GM18520 (cell line): ENCODE data around the gene XXYLT1.

Experiments
- ATAC-seq: cut with Tn5 transposase; IDR thresholded peaks from one replicate; pipeline ENCODE4 v1.9.1; 2021; ENCODE audit not compliant: unreplicated experiment

Gene XXYLT1

DNA sequence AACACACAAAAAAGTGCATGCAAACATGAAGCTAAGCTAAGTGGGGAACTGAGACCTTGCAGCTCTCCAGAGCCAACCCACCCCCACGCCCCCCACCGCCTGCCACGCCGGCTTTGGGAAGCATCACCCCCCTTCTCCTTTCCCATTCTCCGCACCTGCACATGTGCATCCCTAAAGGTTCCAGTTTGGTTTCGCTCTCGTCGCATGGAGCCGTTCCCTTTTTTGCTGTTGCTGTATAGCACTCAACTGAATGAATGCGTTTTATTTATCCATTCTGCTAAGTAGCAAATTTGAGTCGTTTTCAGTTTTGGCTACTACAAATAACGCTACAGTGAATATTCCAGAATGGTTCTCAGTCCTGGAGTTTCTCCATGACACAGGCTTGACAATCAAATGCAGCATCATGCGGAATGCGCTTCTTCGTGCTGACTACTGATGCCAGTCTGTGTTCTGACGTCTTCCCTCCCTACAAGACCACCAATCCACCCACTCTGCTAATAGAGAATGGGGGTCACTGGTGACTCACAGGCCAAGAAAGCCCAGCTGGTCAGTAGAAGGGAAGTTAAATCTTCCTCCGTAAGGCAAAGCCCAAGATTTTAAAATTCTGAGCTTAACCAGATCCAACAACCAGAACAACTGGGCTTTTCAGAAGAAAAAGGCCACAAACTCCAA lies 115.3 kb downstream of the XXYLT1 start:
- ATAC-seq = no peak

DNA sequence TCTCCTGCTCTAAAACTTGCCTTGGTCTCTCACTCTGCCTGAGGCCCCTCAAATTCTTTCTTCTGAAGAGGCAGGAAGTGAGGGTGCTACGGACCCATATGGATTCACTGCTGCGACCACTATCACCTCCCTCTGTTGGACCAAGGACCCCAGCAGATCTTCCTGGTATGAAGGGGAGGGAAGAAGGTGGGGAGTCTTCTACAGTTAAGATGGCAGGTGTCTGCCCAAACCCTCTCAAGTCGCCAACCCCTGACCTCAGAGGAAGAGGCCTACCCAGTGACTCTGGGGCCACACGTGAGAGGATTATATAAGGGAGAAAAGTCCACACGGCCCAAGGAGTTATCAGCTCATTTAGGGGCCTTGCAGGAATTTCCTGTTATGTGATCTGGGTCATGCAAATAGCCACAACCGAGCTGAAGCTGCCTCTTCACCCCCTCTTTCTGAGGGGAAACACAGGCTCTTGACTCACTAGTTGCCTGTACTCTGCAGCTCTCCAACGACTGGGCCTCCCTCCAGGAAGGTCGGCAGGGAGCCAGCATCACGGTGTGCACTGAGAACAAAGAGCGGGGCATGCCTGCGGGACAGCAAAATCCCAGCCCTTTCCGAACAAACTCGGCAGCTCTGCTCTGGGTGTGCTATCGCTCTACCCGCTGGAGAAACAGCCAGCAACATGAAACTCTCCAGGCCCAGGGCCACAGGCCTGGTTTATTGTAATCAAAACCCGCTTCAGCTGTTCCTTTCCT lies 116.0 kb downstream of the XXYLT1 start:
- no peak for ATAC-seq

DNA sequence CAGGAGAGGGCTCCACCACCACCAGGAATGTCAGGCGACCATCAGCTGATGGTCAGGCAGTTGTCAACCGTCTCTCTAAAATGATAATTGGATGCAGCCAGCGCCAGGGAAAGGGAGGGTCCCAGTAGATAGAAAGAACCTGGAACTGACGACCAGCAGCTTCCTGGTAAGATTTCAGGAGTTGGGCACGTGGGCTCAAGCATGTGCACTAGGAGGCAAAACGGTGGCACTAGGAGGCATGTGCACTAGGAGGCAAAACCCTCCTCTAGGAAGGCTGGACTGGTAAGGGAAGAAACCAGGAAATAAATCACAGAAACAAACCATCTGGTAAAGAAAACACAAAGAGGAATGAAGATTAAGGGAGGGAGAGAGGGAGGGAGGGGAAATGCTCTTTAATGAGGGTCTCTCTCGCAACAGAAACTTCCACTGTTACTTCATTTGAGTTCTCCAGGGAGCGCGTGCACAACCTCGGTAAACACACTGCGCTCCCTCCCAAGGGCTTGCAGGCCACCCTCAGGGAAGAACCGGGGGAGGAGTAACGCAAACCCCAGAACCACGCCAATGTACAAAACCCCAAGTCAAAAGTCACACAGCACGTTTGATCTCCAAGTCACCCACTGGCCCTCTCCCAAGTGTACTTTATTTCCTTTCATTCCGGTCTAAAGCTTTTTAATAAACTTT lies 116.7 kb downstream of the XXYLT1 start:
- no peak for ATAC-seq

DNA sequence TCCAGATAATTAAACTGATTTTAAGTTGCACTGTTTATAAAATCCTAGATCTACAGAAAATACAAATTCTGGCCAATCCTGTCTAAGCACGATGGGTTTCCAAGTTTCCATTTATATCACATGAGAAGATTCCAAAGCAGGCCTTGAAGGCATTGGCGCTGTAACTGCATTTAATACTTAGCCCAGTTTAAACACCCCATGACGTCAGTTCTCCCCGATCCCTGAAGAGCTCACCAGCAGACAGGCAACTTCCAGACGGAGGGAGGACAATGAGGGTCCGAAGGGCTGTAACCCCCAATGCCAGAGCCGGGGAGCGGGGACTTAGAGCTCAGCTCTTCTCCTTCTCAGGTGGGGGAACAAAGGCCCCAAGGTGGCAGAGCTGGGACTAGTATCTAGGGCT lies 117.3 kb downstream of the XXYLT1 start:
- no peak for ATAC-seq

DNA sequence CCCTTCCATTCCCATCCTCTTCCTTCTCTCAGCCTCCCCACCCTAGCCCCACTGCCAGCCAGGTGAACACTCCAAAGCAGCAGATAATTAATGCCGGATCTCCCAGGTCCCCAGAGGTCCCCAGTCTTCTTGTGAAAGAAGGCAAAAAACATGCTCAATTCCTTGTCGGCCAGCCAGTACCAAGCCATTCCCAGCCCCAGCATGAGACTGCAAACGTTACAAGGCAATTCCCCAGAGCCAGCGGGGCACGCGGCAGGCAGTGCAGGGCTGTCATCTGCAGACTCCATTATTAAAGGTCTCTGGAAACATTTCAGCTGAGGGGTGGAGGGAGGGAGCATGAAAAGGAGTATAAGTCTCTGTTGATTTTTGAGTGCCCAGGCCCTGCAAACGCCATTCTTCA lies 117.8 kb downstream of the XXYLT1 start:
- no peak for ATAC-seq

DNA sequence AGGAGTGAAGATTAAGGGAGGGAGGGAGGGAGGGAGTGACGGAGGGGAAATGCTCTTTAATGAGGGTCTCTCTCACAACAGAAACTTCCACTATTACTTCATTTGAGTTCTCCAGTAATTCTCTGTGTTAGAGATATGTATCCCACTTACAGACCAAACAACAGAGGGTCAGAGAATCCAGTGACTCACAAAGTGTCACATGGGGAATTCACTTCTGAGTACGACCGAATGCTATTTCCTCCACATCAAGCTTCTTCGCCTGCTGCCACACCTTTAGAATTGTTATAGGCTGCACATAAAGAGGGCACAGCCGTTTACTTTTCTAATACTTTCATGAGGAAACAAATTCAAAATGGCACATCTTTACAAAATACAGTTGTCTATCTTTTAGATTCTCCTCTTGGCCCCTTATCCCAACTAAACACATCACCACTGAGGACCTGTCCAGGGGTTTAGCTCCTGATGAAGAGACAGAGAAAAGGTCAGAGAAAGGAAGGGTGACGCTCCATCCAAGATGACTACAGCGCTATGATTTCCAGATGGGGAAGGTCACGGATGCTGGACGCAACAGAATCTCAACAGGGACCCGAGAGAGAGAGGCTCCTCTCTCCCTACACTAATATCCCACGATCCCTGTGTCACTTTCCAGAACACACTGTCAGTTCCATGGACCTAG lies 119.0 kb downstream of the XXYLT1 start:
- no peak for ATAC-seq

DNA sequence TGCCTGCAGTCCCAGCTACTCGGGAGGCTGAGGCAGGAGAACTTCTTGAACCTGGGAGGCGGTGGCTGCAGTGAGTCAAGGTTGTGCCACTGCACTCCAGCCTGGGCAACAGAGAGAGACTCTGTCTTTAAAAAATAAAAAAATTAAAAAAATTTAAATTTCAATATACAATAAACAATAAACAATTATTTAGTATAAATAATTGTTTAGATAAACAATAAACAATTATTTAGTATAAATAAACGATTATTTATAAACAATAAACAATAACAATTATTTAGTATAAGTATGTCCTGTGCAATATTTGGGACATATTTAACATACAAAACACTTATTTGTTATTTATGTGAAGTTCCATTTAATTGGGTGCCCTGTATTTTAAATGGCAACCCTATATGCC lies 119.6 kb downstream of the XXYLT1 start:
- ATAC-seq = no peak

DNA sequence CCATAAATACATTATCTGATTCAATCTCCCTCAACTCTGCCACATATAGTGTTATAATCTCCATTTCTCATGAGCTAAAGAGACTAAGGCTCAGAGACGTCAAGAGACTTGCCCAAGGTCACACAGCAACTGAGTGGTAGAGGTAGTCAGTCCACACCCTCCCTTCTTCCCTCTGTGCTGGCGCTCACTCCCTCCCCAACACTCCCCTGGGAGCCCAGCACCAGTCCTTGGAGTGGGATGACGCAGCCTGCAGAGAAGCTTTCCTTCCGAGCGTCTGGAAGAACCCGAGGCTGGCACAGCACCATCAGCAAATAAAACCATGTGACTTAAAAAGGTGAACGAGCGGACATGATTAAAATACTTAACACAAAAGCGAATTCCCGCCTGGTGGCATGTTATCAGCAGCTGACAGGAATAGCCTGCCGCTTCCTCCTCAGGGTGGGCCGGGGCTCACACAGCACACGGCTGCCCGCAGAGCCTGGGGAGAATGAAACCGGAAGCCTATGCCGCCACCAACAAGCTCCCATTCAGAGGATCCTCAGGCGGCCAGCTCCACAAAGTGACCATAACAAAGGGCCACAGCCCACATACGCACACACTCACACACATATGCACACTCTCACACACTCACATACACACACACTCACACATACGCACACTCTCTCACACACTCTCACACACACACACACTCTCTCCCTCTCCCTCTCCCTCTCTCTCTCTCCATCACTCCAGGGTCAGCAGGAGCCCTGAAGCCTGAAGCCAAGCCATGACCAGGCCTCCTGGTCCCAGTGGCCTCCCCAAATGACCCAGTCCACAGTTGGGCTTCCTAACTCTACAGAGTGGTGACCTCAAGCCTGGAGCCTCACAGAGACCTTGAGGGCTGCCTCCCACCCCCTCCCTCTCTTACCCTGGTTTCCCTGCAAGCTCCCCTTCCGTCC lies 120.5 kb downstream of the XXYLT1 start:
- ATAC-seq = no peak

DNA sequence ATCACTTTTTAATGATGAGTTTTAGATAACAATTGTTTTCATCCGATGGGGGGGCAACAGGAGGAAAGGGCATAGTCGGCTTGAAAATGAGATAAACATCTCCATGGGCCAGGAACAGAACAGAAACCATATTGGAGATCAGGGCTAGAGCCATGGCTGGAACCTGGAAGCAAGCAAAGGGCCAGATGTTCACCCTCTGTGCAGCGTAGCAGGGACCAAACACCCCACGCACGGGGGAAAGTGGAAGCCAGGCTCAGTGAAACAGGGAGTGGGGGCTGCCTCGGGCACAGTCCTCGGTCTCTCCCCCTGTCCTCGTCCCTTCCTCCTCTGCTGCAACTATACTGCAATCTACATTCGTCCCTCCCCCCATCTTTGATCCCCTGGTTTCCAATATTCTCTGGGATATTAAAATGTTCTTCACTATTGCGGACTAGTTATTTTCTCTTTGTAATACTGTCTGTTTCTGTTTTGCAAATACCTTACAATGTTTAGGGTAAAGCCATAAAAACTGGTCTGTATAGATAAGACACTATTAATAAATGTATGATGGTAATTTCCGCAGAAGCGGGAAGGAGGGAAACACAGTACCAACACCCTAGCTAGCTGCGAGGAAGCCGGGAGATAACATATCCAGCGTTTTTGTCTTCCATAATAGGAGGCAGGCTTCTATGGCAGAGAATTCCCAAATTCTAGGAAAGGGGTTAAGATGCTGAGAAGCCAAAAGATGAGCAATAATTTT lies 121.5 kb downstream of the XXYLT1 start:
- ATAC-seq = no peak

DNA sequence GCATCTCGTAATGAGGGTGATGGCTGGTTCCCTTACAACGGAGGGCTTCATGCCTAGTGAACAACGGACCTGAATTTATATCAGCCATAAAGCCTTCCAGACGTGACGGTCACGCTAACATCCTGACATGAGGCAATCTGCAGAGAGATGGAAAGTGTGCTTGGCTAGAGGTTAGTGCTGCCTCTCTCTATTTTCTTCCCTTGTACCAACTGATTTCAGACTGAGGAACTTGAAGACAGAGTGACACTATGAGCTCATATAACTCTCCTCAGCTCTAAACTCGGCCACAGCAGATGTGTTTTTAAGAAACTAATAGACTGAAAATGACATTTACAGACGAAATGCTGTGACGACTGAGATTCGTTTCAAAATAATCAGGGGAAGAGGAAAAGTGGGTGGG lies 122.4 kb downstream of the XXYLT1 start:
- no peak for ATAC-seq

DNA sequence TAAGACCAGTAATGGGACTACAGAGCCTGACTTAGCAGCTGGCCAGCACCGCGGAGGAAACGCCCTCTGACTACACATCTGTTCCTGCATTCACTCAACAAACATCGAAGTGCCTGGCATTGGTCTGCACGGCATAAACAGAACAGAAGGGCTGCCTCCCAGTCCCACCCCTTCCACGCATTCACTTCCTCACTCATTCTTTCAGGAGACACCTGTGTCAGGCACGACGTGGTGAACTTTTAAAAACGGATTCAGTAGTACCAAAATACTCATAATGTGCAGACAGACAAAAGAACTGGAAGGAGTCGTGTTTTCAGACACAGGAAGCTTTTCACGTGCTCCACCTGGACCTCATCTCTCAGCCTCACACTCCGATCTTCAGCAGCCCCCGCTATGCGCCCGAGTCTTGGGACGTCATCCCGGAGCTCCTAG lies 123.3 kb downstream of the XXYLT1 start:
- ATAC-seq = peak; percentile 83

DNA sequence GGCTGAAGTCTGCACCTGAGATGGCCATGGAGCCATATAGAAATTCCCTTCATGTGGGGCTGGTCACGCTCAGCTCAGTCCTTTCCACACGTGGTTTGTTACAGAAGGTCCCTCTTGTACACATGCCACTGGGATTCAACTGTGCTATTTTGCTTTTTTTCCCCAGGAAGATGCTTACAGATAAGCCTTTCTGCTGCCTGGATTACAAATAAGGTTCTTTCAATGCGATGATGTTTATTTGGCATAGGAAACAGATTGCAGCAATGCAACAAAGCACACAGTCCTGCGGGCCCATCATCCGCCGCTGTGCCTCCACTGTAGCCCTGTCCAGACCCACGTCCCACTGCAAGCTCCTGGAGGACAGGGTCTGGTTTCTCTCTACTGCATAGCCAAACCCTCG lies 124.8 kb downstream of the XXYLT1 start:
- no peak for ATAC-seq

DNA sequence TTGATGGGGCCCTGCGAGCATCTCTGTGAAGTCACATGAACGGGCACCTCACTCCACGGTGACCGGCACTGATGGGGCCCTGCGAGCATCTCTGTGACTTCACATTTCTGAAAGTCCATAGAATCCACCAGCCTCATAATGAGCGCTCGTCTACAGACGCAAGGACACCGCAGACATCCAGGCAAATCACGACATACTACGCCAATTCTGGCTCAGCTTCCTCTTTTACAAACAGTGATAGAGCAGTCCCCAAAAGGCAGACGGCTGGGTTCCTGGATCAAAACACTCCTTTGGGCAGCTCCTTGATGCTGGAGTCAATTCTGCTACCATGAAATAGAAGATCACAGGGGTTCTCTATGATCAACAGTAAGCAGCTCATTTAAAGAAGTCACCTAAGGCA lies 125.4 kb downstream of the XXYLT1 start:
- no peak for ATAC-seq

DNA sequence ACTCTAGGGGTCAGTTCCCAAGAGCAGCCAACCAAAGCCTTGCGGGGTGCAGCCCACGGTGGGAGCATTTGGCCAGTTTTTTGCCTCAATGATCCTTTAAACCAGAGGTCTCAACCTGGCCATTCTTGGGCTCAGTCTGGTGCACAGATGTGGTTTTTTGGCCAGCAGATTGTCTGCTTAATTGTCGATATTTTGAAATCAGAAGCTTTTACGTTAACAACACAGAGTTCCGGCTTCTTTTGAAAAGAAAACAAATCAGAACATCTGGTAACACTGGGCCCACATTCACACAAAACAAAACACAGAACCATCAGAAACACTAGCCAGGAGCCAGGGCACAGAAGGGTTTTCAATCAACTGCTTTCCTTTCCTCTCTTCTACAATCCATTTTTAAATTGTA lies 127.7 kb downstream of the XXYLT1 start:
- ATAC-seq = no peak

DNA sequence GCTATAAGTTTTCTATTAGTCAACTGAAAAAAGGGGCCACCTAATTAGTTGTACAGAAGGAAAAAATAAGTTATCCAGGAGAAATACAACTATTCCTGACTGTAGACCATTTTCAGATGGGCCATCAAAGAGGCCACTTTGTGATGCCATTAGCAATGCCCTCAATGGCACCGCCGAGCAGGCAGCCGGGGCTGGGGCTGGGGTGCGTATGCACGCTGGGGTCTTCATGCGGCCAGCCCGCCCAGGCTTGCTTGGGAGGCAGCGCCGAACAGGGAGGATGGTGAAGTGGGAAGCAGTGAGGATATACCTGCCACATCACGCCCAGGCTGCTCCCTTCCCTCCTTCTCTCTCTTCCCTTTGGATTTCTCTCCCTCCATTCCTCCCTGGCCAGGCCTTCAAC lies 128.4 kb downstream of the XXYLT1 start:
- ATAC-seq = no peak

DNA sequence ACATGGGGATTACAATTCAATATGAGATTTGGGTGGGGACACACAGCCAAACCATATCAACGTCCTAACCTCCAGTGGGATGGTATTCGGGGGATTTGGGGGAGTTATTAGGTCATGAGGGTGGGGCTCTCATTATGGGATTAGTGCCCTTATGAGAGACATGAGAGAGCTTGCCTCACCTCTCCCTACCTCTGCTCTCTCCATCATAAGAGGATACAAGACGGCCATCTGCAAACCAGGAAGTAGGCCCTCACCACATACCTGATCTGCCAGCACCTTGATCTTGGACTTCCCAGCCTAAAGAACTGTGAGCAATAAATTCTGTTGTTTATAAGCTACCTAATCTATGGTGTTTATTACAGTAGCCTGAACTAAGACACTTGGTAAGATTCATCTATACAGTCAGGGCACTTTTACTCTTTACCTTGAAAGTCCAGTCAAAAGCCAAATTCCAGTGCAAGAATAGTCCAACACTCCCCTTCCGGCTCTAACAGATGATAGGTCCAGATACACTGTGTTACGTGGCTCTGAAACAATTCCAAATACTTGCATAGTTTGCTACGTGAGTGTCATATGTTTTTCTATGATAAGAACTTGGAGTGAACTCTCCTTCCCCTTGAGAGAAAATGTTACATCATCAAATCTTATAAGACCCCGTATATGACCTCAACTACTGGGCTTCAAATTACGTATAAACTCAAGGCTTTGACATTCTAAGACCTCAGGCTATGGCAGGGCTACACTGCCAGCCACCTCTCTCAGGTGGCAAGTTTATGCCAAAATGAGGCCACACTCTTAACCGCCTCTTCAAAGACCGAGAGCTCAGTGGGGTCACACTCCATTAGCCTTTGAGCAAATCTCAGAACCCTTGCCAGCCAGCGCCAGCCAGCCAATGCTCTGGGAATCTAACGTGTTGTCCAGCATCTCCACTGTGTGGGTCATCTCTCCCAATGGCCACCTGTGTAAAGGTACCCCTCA lies 129.9 kb downstream of the XXYLT1 start:
- no peak for ATAC-seq

DNA sequence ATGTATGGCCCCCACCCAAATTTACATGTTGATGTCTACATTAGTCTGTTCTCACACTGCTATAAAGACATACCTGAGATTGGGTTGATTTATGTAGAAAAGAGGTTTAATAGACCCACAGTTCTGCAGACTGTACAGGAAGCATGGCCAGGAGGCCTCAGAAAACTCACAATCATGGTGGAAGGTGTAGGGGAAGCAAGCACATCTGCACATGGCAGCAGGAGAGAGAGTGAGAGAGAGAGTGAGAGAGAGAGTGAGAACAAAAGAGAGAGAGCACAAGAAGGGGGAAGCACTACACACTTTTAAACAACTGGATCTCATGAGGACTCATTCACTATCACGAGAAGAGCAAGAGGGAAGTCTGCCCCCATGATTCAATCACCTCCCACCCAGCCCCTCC lies 130.5 kb downstream of the XXYLT1 start:
- no peak for ATAC-seq

DNA sequence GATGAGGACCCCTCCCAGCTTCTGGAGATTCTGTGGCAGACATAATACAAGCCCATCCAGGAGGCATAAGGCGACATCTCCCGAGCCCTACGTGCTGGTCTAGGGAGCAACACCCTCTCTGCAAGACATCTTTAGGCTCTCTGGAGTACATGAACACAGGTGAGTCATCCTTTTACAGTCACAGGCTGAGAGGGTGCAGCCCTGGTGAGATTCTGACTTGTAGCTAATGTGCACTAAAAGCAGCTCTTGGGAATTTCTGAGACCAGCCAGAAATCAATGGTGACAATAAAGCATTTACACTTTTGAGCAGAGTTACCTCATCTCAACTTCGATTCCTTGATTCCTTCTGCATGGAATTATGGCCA lies 131.1 kb downstream of the XXYLT1 start:
- no peak for ATAC-seq
